GM12874 (cell line): Measurements from ENCODE around the gene PHF12.

ENCODE experiments used
- CTCF ChIP-seq: IDR thresholded peaks from 2 replicates; pipeline ENCODE4 v1.5.1; 2011; ENCODE audit warnings: low read depth, mild to moderate bottlenecking, control low read depth, low read length, moderate library complexity; ENCODE audit not compliant: insufficient read depth

Gene PHF12

GRCh38 chr17:28941251-28941650 lies 10.1 kb downstream of the PHF12 start:
- no peak for TF ChIP-seq CTCF

- no peak for TF ChIP-seq CTCF
Measured at GRCh38 chr17:28940675-28941074, 10.6 kb downstream of the PHF12 start.

- no peak for TF ChIP-seq CTCF
Measured at GRCh38 chr17:28940142-28940541, 11.2 kb downstream of the PHF12 start.

- no peak for TF ChIP-seq CTCF
Measured at GRCh38 chr17:28938552-28938951, 12.8 kb downstream of the PHF12 start.

GRCh38 chr17:28937044-28937729 lies 14.1 kb downstream of the PHF12 start:
- no peak for TF ChIP-seq CTCF

GRCh38 chr17:28935744-28936460 lies 15.4 kb downstream of the PHF12 start:
- no peak for TF ChIP-seq CTCF

GRCh38 chr17:28929787-28930186 lies 21.5 kb downstream of the PHF12 start:
- TF ChIP-seq CTCF: no peak
